Measurements from ENCODE around the gene IQGAP1.
A peak's percentile ranks its signal among the peaks of the same experiment; 100 is the strongest.

IQGAP1 gene

GRCh38 chr15:90348456-90348855 lies 39.6 kb upstream of the IQGAP1 start:
- no peak for TF ChIP-seq CTCF (conservative IDR thresholded peaks at IDR 0.05)
- H3K27ac ChIP-seq = no peak overlapping the region

- no peak for TF ChIP-seq CTCF (conservative IDR thresholded peaks at IDR 0.05)
- no peak overlapping the region for H3K27ac ChIP-seq
Observed at GRCh38 chr15:90349072-90349471, 39.0 kb upstream of the IQGAP1 start.

- no peak for TF ChIP-seq CTCF (conservative IDR thresholded peaks at IDR 0.05)
- no peak overlapping the region for H3K27ac ChIP-seq
Observed at GRCh38 chr15:90349821-90350220, 38.2 kb upstream of the IQGAP1 start.

- peak overlapping the region; percentile 81; the same call in 1 of the 2 replicates for H3K27ac ChIP-seq
- no peak for TF ChIP-seq CTCF (conservative IDR thresholded peaks at IDR 0.05)
Observed at GRCh38 chr15:90351479-90352106, 36.4 kb upstream of the IQGAP1 start.

GRCh38 chr15:90352107-90352893 lies 35.7 kb upstream of the IQGAP1 start, which contains the start of gene ZNF774:
TSS of gene ZNF774 (plus strand) at chr15:90352284. CDS start at chr15:90354661, 2,377 bp downstream.
- H3K27ac ChIP-seq = peak within 1 kb of the TSS; percentile 81; the same call in 1 of the 2 replicates
- TF ChIP-seq CTCF (conservative IDR thresholded peaks at IDR 0.05) = no peak

- TF ChIP-seq CTCF (conservative IDR thresholded peaks at IDR 0.05) = no peak
- H3K27ac ChIP-seq = no peak overlapping the region
Observed at GRCh38 chr15:90354986-90355385, 33.1 kb upstream of the IQGAP1 start.

GRCh38 chr15:90358124-90359033 lies 29.7 kb upstream of the IQGAP1 start:
- no peak overlapping the region for H3K27ac ChIP-seq

More at GRCh38 chr15:90358124-90359033, 29.7 kb upstream of the IQGAP1 start:
- TF ChIP-seq CTCF (conservative IDR thresholded peaks at IDR 0.05) = no peak

All from VCaP (cell line).